Esophagus muscularis mucosa (tissue), 4 donors: ENCODE data around the gene KBTBD12. TPM values are rescaled to one million over a fixed set of nuclear protein-coding genes. Genes with fewer than 3 reads are reported as not detected.
A peak's percentile ranks its signal among the peaks of the same experiment; 100 is the strongest.
"Not testable (repeated sequence)": the region's sequence is repeated elsewhere in the genome, so short reads cannot be mapped to it uniquely, and the experiment has no call there.

Source experiments
- DNase-seq: peaks from one replicate; pipeline ENCODE4 v3.0.0-alpha.2; 2017; ENCODE audit errors: extremely low spot score
- H3K27ac ChIP-seq, 4 donors: fragments of 200-600 bp; sonication (generic); replicated peaks in 1 of 4; 1 replicate in 3 of 4; 2 replicates in 1 of 4; pipeline ENCODE4 v1.5.1; 2016 to 2019; ENCODE audit warnings: mild to moderate bottlenecking in 1 of 4
- H3K27me3 ChIP-seq, 4 donors: fragments of 200-600 bp; sonication (generic); one replicate each; pipeline versions ENCODE4 v1.5.1 to v1.6.0; 2016 to 2019
- H3K36me3 ChIP-seq, 4 donors: fragments of 200-600 bp; sonication (generic); one replicate each; pipeline ENCODE4 v1.5.1; 2016 to 2019
- H3K4me1 ChIP-seq, 4 donors: fragments of 200-600 bp; sonication (generic); one replicate each; pipeline ENCODE4 v1.5.1; 2016 to 2019
- H3K4me3 ChIP-seq, 4 donors: fragments of 200-600 bp; sonication (generic); 1 replicate in 2 of 4; 2 replicates in 2 of 4; pipeline ENCODE4 v1.5.1; 2016 to 2019; ENCODE audit warnings: mild to moderate bottlenecking in 4 of 4, moderate library complexity in 1 of 4
- H3K9me3 ChIP-seq, 4 donors: fragments of 200-600 bp; sonication (generic); 1 replicate in 3 of 4; 2 replicates in 1 of 4; pipeline ENCODE4 v1.5.1; 2016 to 2019
- EP300 ChIP-seq: sonication (generic); formaldehyde crosslinking; IDR thresholded peaks from one replicate; pipeline ENCODE4 v1.6.1; 2017; ENCODE audit warnings: antibody characterized with exemption
- POLR2A ChIP-seq: fragments of 450-650 bp; IDR thresholded peaks from one replicate; pipeline ENCODE4 v1.6.1; 2017; ENCODE audit warnings: antibody characterized with exemption, moderate library complexity, mild to moderate bottlenecking, low read depth
- POLR2AphosphoS5 ChIP-seq, 2 donors: sonication (generic); formaldehyde crosslinking; IDR thresholded peaks; one replicate each; pipeline ENCODE4 v1.6.1; 2017; ENCODE audit warnings: antibody characterized with exemption in 2 of 2
- WGBS: methylation state at CpG from one replicate; pipeline ENCODE4 v1.1.5; 2018; 5-methylcytosine and 5-hydroxymethylcytosine counted together
- intact Hi-C: fragments of 100-400 bp; cut with DNase I; formaldehyde crosslinking; loops from one replicate; pipeline ENCODE4 v1.15.1; 2023
- total RNA-seq, 4 donors: library from RNA; depleted of rRNA; stranded (reverse); fragments of >200 nt; gene quantifications; one replicate each; pipeline versions ENCODE4 v1.1.0 to v1.2.1, GENCODE V29; 2016
- TF ChIP-seq, protein P1 (sequence below), 3 experiments: fragments of 200-600 bp in 2 of 3; fragments of 450-650 bp in 1 of 3; sonication (generic) in 2 of 3; IDR thresholded peaks; one replicate each; pipeline ENCODE4 v1.5.1; 2017 to 2019; ENCODE audit warnings: antibody characterized with exemption in 3 of 3, mild to moderate bottlenecking in 2 of 3, moderate library complexity in 1 of 3

Gene KBTBD12, protein sequence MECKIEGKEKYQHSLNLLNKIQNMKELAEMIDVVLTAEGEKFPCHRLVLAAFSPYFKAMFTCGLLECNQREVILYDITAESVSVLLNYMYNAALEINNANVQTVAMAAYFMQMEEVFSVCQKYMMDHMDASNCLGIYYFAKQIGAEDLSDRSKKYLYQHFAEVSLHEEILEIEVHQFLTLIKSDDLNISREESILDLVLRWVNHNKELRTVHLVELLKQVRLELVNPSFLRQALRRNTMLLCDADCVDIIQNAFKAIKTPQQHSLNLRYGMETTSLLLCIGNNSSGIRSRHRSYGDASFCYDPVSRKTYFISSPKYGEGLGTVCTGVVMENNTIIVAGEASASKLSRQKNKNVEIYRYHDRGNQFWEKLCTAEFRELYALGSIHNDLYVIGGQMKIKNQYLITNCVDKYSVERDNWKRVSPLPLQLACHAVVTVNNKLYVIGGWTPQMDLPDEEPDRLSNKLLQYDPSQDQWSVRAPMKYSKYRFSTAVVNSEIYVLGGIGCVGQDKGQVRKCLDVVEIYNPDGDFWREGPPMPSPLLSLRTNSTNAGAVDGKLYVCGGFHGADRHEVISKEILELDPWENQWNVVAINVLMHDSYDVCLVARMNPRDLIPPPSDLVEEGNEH
- total RNA-seq: 1 to 10 TPM; 3.8 to 6.0 (median 4.7) TPM

DNA sequence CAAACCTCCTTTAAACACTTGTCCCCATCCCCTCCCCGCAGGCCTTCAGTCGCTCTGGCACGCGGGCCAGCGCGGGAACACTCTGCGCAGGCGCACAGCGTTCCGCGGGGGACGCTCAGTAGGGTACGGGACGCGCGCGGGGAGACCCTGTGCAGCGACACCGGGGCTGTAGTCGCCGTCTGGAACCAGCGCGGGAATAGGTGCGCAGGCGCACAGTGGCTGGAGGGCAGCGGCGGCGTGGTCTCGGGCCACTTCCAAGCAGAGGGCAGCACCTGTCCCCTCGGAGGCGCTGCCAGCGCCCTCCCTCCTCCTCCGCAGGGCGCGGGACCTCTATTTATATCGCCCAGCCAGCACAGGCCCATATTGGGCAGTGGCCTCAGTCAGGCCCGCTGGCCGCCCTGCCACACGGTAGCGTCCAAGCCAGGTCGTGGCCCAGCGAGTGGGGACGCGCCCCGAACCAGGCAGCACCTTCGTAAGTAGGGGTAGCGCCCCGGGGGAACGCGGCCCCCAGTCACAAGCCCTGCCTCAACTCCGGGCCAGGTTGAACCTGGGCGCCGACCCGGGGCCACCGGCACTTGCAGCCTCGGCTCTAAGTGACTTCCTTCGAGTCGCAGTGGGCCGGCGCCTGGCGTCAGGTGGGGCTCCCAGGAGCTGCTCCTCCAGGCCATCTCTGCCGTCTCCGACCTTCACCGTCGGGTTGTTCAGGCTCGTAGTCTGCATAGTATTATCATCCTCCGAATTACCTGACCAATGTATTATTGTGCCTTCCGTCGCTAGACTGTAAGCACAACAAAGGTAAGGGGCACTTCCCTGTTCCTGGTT lies at the start of gene KBTBD12:
Gene KBTBD12, plus strand, starts transcription at position 118 of the 822 bp plus-strand sequence. CDS start 7,830 bp downstream, outside the sequence.
- 26% methylated on average over 22 of the region's 69 CpGs for WGBS
- no peak for DNase-seq
- H3K4me1 ChIP-seq: peaks cover 14 to 55% (median 42%) of the 10 kb centered on the region in 4 donors
- peak within 1 kb of the TSS; percentile 82 to 90 (median 84) for H3K27ac ChIP-seq
- TF ChIP-seq EP300: no peak
- peak; percentile 53 to 87 for TF ChIP-seq POLR2AphosphoS5 (IDR thresholded peaks at IDR 0.05)
- TF ChIP-seq POLR2A: peak; percentile 72
- H3K9me3 ChIP-seq: peaks cover 0 to 4% (median 0%) of the 10 kb centered on the region in 4 donors
- intact Hi-C loops: loop anchor here (10.0 kb wide), 1 partner anchor 241 kb away; the partner anchor contains the start of gene ABTB1
- no peaks in the 10 kb centered on the region for H3K36me3 ChIP-seq
- peak within 1 kb of the TSS; percentile 61 to 73 (median 65) for H3K4me3 ChIP-seq
- no peaks in the 10 kb centered on the region for H3K27me3 ChIP-seq

DNA sequence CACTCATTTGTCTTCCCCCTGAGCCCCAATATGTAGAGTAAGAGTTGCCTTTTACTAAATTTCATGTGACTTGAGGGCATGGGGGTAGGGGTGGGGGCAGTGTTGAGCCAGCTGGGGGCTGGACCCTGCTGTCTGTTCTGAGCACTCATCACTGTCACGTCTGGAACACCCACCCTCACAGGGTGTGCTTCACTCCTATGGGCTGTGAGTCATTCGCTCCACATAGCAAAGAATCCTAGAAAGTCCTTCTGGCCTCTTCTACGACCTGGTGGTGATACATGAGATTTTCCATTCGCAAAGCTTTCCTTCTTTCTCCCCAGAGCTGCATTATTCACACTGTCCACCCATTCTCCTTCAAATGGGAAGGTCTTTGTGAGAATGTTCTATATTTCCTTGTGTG lies 49.1 kb upstream of the KBTBD12 start:
- H3K4me1 ChIP-seq: no peaks in the 10 kb centered on the region
- DNase-seq: no peak
- intact Hi-C loops: no loop called here
- no peak overlapping the region for H3K4me3 ChIP-seq
- H3K36me3 ChIP-seq: no peaks in the 10 kb centered on the region
- TF ChIP-seq EP300 (no peak), POLR2AphosphoS5 (IDR thresholded peaks at IDR 0.05) (no peak), POLR2A (no peak)
- TF ChIP-seq, protein P1, sequence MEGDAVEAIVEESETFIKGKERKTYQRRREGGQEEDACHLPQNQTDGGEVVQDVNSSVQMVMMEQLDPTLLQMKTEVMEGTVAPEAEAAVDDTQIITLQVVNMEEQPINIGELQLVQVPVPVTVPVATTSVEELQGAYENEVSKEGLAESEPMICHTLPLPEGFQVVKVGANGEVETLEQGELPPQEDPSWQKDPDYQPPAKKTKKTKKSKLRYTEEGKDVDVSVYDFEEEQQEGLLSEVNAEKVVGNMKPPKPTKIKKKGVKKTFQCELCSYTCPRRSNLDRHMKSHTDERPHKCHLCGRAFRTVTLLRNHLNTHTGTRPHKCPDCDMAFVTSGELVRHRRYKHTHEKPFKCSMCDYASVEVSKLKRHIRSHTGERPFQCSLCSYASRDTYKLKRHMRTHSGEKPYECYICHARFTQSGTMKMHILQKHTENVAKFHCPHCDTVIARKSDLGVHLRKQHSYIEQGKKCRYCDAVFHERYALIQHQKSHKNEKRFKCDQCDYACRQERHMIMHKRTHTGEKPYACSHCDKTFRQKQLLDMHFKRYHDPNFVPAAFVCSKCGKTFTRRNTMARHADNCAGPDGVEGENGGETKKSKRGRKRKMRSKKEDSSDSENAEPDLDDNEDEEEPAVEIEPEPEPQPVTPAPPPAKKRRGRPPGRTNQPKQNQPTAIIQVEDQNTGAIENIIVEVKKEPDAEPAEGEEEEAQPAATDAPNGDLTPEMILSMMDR (IDR thresholded peaks at IDR 0.05): no peak
- 60% methylated on average over 4 of the region's 4 CpGs for WGBS
- H3K27ac ChIP-seq: no peak overlapping the region
- H3K27me3 ChIP-seq: no peaks in the 10 kb centered on the region
- H3K9me3 ChIP-seq: no peaks in the 10 kb centered on the region

DNA sequence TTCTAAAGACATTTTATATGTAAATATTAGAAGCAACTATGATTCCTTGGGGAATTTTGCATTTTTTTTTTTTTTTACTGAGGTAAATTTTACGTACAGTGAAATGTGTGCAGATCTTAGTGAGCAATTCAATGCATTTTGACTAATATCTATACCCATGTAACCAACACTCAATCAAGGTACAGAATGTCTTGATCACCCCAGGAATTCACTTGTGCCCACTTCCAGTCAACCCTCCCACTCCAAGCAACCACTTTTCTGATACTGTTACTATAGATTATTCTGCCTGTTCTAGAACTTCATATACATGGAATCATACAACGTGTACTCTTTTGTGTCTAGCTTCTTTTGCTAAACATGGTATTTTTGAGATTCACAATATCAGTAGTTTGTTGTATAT lies 47.6 kb upstream of the KBTBD12 start:
- H3K27me3 ChIP-seq: no peaks in the 10 kb centered on the region
- no peak overlapping the region for H3K27ac ChIP-seq
- no peaks in the 10 kb centered on the region for H3K36me3 ChIP-seq
- intact Hi-C loops: no loop called here
- TF ChIP-seq, protein P1 (IDR thresholded peaks at IDR 0.05): no peak
- DNase-seq: no peak
- 93% methylated on average over 2 of the region's 2 CpGs for WGBS
- no peak overlapping the region for H3K4me3 ChIP-seq
- H3K4me1 ChIP-seq: no peaks in the 10 kb centered on the region
- no peaks in the 10 kb centered on the region for H3K9me3 ChIP-seq

DNA sequence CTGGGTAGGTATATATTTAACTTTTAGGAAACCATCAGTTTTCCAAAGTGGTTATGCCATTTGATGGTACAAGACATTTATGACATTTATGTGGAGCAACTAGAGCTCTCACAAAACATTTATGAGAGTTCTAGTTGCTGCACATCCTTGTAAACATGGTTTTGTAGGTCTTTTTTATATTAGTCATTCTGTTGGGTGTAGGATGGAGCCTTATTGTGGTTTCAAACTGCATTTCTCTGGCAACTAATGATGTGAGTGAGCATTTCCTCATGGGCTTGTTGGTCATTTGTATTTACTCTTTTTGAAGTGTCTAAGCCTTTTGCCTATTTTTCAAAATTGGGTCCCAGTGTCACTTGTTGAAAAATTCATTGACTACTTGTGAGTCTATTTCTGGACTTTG lies 47.0 kb upstream of the KBTBD12 start:
- H3K4me3 ChIP-seq: no peak overlapping the region
- no peaks in the 10 kb centered on the region for H3K4me1 ChIP-seq
- no peak for DNase-seq
- TF ChIP-seq POLR2AphosphoS5 (IDR thresholded peaks at IDR 0.05) (no peak), POLR2A (no peak), EP300 (no peak)
- TF ChIP-seq, protein P1 (IDR thresholded peaks at IDR 0.05): no peak
- intact Hi-C loops: no loop called here
- no peaks in the 10 kb centered on the region for H3K36me3 ChIP-seq
- no peaks in the 10 kb centered on the region for H3K9me3 ChIP-seq
- no peaks in the 10 kb centered on the region for H3K27me3 ChIP-seq
- no peak overlapping the region for H3K27ac ChIP-seq

DNA sequence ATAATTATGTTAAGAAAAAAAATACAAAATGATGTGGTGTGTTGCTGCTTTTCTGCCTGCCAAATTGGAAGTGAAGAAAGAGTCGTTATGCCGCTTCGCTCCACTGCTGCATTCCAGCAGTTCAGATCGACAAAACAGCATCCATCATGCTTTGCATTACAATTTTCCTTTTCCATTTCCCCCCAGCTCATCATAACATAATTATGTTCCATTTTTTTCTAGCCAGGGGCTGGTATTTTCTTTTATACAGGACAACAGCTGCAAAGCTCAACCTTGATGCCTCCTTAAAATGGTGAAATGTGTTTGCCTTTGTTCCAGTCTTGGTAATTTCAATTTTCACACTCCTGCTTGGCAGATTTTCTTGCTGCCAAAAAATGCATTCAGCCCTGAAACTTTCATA lies 44.9 kb upstream of the KBTBD12 start:
- TF ChIP-seq POLR2AphosphoS5 (IDR thresholded peaks at IDR 0.05) (no peak), POLR2A (no peak), EP300 (no peak)
- TF ChIP-seq, protein P1 (IDR thresholded peaks at IDR 0.05): no peak
- DNase-seq: no peak
- intact Hi-C loops: no loop called here
- WGBS: 79% methylated on average over 4 of the region's 4 CpGs
- H3K36me3 ChIP-seq: no peaks in the 10 kb centered on the region
- H3K4me1 ChIP-seq: no peaks in the 10 kb centered on the region
- no peaks in the 10 kb centered on the region for H3K9me3 ChIP-seq
- no peak overlapping the region for H3K4me3 ChIP-seq
- H3K27ac ChIP-seq: no peak overlapping the region
- H3K27me3 ChIP-seq: no peaks in the 10 kb centered on the region

DNA sequence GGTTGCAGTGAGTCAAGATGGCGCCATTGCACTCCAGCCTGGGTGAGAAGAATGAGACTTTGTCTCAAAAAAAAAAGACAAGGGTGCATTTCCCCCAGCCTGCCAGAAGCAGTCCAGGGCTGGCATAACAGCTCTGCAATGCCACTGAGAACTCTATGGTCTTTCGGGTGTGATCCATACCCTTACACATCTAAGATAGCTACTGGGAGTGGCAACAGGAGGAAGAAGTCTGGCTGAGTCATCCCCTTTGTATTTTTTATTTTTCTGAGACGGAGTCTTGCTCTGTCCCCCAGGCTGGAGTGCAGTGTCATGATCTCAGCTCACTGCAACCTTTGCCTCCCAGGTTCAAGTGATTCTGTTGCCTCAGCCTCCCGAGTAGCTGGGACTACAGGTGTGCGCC lies 40.9 kb upstream of the KBTBD12 start:
- WGBS: 88% methylated on average over 5 of the region's 5 CpGs
- DNase-seq, H3K27ac ChIP-seq, H3K4me3 ChIP-seq, intact Hi-C loops, H3K36me3 ChIP-seq, H3K27me3 ChIP-seq, H3K4me1 ChIP-seq, H3K9me3 ChIP-seq: not testable (repeated sequence)
